HK-2 (cell line): ENCODE measurements around the gene ZFYVE27.

Experiments used
- DNase-seq: peaks from one replicate; pipeline ENCODE4 v3.0.0-alpha.2; 2018; ENCODE audit not compliant: unreplicated experiment

ZFYVE27 gene

DNA sequence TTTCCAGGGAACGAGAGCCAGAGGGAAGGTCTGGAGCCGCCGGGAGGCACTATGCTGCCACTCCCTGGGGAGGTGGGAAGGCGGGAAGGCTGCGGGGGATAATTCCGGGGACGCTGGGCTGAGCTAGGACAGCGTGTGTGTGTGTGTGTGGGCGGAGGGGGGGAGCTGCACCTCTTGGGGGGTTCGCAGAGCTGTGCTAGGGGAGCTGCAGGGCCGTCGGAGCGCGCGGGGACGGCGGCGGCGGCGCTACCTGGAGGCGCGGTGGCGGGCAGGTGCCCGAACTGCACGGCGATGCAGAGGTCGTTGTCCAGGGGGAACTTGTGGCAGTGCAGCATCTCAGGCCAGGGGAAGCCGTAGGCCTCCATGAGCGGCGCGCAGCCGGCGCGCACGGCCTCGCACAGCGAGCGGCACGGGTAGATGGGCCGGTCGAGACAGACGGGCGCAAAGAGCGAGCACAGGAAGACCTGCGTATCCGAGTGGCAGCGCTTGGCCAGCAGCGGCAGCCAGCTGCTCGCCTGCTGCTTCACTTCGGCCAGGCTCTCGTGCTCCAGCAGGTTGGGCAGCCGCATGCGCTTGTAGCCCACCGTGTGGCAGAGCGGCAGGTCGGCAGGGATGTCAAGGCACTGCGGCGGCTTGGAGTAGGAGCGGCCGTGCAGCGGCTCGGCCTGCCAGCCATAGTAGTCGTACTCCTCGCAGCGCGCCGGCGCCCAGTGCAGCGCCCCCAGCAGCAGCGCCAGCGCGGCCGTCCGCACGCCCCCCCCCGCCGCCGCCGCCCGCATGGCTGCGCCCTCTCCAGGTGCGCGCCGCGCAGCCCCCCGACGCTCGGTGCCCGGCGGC is 34.3 kb downstream of the ZFYVE27 start:
- DNase-seq = no peak

DNA sequence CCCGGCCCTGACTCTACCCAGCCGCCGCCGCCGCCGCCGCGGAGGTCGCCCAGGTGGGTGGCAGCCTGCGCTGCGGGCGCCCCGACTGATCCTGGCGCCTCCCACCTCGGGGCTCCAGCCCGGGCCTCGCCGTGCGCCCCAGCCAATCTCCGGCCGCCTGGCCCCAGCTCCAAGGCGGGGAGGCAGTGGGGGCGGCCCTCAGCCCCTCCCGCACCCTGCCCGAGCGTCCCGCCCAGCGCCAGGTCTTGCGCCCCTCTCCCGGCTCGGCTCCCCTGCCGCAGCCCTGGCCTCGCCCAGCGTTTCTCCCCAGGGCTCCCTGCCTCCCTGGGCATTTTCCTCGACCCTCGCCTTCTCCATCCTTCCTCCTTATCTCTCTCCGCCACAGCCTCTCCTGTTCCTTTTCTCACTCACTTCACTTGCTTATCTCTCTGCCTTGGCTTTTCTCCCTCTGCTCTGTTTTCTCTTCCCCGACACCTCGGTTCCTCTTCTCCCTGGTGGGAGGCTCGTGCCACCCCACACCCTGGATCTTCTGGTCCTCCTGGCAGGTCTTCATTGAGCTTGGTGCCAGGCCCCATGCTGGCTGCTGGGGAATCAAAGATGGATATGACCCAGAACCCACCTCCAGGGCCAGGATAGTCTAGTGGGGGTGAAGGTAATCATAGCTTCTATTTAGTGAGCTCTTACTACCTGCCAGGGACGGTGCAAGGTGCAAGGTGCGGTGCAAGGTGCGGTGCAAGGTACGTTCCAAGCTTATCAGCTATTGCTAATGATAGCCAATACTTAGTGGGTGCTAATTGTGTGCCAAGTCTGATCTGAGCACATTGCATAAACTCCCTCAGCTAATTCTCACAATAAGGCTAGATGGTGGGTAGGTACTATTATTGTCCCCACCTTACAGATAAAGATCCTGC is 35.2 kb downstream of the ZFYVE27 start, which contains the start of gene SFRP5:
Gene SFRP5, minus strand, starts transcription at position 87 of the 911 bp plus-strand sequence. CDS start 166 bp downstream, outside the sequence.
- DNase-seq = no peak

DNA sequence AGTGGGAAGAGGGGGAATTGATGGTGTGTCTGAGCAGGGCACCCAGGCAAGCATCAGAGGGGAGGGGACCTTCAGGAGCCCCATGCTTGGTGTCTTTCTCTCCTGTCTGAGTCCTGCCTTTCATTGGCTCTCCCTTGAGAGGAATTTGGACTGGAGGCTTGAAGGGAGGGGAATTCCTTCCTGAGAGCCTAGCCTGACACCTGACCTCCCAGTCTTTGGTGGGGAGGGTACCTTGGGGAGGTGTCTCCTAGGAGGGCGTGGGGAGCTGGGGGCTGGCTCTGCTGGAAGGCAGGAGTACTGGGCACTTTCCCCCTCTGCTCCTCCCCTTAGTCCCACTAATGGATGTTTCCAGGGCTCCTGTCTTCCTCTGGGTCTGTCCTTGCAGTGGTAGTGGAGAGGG is 36.2 kb downstream of the ZFYVE27 start:
- no peak for DNase-seq

DNA sequence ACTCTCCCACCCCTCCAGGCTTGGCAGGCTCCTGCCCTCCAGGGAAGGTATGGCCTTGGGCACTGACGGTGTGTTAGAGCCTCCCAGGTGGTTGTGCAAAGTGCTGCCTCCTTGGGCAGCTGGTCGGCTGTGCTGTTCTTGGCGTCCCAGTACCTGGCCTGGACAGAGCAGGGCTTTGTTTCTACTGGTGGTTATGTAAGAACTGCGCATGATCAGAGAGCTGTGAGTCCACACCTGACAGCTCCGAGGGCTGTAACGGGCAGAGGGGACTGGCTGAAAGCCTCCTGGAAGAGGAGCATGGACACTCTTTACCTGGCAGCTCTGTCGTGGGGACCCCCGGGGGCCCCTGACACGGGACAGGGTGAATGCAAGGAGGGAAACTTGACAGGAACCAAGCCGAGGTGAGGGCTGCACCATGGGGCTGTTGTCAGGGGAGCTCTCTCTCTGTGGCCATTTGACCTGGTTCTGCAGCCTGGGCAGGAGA is 37.9 kb downstream of the ZFYVE27 start:
- DNase-seq = no peak

DNA sequence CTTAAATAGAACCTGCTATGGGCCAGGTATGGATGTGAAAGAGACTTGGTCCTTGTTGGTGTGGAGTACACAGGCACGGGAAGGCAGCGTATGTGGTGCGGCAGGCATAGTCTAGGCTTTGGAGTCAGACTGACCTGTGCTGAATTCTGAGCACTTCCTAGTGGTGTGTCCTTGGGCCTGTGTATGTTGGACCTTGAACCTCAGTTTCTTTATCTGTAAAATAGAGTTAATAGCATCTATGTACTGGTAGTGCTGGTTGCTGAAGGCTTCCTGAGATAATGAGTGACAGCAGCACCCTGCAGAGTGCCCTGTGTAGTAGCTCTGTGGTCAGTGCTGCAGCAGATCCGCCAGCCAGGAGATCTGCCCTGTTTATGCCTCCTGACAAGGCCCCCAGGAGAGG is 40.2 kb downstream of the ZFYVE27 start:
- no peak for DNase-seq

DNA sequence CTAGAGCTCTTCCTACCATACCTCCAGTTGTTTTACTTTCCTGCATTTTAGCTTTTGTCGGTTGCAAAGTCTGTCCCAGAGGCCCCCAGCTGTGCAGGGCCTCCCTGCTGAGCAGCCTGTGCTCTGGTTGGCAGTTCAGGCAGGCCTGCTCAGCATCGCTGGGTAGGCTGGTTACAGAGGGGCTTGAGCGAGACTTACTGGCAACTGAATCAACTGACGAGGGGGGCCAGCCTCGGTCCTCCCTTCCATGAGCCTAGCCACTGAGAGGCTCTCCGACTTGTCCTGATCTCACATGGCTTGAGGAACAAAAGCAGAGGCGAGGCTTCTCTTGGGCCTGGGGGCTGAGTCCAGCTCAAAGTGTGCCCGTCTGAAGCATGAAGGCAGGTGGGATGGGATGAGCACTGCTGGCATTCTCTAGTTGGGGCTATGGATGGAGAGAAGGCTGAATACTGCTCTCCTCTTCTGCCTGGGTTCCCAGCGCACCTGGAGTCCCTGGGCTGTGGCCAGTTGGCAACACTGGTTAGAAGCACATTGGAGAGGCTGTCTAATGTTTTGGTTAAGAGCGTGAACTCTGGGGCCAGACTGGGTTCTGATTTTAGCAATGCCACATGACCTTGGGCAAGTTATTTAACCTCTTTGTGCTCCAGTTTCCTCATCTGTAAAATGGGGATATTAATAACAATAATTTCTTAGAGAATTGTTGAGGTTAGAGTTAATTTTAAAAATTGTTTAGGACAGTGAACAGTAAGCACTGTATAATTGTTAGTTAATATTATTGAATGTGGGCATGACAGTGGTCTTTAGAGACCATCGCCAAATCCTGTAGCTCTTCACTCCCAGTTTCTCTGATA is 41.7 kb downstream of the ZFYVE27 start:
- no peak for DNase-seq

DNA sequence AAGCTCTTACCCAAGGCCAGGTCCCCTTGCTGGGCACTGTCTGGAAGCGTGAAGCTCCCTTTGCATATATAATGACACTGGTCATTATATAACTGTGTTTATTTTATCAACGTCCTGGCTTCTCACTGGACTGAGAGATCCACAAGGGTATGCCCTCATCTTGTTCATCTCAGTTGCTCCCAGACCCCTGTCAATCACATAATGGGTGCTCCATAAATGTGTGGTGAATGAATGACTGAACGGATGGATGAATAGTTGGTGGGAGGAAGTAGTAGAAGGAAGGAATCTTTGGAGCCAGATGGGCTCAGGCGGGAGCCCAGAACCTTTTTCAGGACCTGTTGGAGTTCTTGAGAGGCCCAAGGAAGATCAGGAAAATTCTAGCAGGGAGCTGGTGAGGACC is 42.6 kb downstream of the ZFYVE27 start:
- DNase-seq = no peak

DNA sequence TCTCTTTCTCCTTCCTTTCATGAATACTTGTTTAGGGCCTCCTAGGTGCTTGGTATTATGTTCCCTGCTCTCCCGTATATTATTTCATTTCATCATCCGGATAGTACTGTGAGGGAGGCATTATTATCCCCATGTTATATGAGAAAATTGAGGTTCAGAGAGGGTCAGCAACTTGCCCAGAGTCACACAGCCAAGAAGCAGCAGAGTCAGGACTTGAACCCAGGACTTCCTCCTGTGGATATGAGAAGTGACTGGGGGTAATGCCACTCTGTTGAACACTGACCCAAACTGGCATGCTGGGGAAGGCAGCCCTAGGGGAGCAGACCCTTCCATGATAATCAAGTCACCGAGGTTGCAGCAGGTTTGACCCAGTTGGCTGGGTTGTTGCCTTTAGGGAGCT is 43.0 kb downstream of the ZFYVE27 start:
- DNase-seq = no peak

DNA sequence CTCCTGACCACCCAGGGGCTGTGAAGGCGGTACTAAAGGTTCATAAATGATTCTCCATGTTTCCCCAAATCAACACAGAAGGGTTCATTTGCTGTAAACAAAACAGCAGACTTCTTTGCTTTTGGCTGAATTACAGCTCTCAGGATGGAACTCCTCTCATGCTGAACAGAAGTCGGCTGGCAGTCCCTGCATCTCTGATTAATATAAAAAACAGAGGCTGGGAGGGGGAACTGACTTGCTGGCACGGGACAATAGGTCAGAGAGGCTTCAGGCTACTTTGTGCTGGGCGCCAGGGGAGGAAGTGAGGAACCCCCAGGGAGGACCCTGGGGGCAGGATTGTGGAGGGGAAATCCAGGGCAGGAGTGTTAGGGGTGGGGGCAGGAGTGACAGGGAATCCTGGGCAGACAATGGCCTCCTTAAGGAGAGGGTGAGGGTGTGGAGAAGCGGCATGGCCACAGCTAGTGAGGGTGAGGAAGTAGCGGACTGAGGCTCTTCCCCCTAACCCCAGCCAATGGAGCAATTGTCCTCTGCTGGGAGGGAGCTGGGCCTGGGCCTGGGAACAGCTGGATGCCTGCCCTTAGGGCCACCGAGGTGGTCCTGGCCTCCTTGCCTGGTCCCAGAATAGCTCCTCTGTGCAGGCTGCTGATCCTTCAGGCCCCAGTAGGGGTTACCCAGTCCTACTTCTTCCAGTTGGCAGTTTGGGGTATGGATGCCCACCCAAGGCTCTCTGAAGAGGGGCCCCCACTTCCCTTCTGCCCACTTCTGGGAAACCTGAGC is 44.1 kb downstream of the ZFYVE27 start:
- DNase-seq = no peak

DNA sequence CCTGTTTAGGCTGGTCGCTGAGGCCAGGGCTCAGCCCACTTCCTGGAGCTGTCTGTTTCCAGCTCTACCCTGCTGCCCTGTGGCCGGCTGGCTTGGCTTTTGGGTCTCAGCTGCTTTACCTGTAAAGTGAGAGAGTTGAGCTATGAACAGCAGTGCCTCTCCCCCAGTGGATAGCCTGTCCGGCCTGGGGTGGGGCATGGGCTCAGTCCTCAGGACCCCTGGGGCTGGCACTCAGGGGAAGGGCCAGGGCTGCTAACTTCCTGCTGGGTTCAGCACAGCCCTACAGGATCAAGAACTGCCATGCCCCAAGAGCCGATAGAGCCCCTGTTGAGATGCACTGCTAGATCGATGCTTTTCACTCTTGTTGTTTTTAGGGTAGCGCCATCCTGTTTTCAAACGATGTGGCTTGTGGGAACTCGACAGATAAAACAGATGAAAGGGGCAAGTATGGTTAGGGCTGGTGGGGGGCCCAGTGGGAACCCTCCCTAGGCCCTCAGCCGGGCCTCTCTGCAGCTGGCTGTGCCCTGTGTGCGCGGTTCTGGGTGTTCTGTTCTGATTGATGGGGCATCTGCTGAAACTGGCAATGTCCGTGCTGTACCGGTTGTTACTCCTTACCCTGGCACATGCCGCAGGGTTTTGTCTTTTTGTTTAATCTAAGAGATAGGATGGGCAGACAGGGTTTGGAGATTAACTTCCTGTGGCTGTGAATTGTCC is 44.8 kb downstream of the ZFYVE27 start:
- DNase-seq = no peak

DNA sequence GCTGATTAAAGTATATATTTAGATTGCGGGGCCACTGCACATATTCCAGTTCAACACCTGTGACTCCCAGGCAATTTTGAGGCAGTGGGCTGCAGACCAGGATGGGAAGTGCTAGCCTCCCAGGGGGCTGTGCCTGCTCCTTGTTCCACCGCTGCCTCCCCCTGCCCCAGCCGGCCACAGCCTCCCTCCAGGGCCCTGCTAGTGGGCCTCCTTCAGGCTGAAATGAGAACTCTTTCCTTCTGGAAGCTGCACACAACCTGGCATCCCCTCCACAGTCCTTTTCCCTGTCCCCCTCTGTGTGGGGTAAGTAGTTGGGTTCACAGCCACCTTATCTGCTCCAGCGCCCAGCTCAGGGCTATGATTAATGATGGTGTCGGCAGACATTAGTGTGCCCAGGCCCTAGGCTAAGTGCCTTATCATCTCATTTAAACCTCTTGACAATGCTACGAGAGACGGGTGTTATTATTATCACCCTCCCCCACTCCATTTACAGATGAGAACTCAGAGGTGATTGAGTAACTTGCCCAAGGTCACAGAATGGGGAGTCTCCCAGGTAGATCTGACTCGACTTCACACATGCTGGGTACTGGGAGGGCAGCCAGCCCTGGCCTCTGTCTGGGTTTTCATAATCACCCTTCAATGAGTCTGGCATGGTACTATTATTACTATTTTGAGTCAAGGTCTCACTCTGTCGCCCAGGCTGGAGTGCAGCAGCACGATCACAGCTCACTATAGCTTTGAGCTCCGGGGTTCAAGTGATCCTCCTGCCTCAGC is 45.7 kb downstream of the ZFYVE27 start:
- no peak for DNase-seq

DNA sequence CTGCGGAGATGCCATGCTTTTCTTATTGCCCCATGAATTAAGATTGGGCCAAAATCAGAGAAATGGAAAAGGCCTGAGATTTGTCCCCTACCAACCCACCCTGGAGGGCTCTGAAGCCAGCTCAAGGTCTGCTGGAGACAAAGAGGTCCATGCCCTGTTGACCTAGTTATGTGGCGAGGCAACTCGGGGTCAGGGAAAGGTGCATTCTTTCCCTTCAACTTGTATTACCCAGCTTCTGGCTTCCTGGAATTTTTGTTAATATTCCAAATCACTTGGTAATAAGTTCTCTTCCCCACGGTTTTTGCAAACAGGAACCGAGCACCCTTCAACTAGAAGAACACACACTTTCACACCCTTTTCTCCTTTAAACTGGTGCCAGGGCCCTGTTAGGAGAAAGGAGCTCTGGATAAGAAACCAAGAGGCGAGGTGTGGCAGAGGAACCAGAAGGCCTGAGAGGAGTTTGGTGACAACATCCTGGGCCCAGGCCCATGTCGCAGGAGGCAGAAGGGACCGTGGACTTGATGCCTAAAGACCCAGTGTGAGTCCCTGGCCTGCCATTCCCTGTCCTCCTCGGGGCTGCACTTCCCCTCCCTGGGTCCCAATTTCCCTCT is 47.4 kb downstream of the ZFYVE27 start:
- DNase-seq = no peak

DNA sequence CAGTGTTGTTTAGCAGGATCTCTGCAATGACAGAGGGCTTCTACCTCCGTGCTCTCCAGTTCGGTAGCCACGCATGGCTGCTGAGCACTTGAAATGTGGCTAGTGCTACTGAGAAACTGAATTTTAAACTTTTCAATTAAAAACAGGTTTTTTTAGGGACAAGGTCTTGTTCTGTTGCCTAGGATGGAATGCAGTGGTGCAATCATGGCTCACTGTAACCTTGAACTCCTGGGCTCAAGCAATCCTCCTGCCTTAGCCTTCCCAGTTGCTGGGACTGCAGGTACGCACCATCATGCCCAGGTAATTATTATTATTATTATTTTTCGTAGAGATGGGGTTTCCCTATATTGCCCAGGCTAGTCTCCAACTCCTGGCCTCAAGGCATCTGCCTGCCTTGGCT is 48.3 kb downstream of the ZFYVE27 start:
- no peak for DNase-seq

DNA sequence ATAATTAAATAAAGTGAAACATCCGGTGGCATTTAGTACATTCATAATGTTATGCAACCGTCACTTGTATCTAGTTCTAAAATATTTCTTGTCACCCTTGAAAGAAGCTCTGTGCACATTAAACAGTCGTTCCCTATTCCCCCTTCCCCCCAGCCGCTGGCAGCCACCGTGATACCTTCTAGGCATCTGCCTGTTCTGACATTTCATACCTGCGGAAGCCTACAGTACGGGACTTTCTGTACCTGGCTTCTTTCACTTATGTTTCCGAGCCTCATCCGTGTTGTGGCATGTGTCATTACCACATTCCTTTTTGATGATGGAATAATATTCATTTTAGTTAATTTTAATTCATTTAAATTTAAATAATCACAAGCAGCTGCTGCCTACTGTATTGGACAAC is 48.8 kb downstream of the ZFYVE27 start:
- no peak for DNase-seq

DNA sequence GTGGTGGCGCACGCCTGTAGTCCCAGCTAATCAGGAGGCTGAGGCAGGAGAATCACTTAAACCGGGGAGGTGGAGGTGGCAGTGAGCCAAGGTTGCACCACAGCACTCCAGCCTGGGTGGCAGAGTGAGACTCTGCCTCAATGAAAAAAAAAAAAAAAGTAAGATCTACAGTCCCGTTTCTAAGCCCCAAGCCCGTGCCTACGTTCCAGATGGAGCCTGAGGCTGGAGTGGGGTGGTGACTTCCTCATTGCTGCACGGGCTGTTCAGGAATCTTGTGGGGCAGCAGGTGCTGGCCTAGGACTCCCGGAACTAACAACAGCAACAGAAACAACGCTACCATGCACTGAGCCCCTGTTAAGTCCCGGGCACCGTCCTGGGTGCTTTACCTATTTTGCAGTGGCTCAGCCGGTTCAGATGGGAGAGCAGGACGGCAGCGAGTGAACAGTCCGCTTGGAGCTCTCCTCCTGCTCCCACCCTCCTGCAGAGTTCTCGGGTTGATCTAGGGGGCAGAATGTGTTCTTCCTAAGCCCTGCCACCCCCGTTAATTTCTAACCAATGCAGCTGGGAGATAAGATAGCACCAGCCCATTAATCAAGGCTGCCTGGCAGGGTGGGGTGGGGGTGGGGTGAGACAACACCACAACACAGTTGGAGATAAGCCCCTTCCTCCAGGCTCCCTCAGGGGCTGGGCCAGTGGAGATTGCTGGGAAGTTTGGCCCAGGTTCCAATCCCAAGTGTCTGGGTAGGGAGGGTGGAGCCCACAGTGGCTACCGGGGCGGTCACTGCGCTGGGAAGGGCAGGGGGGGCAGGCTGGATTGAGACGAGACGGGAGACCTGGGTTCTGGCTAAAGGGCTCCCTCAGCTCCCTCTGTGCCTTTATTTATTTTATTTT is 51.9 kb downstream of the ZFYVE27 start:
- no peak for DNase-seq

DNA sequence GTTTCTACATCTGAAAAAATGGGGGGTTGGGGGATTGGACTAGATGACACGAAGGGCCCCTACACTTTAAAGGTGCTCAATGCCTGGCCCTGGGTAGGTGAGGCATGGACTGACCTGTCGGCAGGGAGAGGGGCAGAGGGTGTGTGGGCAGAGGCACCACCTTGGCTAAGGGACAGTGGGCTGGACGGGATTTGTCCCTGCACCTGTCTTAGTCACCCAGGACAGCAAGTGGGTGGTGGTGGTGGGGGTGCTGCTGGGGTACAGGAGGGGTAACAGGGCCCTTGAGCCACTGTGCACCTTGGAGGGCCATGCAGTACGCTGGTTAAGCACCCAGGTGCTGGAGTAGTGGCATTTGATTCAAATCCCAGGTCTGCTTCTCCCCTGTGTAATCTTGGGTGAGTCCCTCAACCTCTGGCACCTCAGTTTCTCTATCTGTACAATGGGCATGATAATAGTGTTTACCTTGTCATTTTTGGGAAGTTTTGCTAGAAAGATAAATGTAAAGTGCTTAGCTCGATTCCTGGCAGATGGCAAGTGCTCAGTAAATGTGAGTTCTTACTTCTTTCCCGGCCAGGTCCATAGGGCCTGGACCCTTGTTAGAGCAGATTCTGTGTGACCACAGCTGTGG is 53.0 kb downstream of the ZFYVE27 start:
- no peak for DNase-seq
